Measurements from ENCODE around the gene TMEM163. TPM values are rescaled to one million over a fixed set of nuclear protein-coding genes. Genes with fewer than 3 reads are reported as not detected.

Gene TMEM163
- total and polyA plus RNA-seq, 2 donors (not counting 3 experiments of a cell fraction or from before 2014, with no cell fraction given): 1.0 to 2.8 TPM

DNA sequence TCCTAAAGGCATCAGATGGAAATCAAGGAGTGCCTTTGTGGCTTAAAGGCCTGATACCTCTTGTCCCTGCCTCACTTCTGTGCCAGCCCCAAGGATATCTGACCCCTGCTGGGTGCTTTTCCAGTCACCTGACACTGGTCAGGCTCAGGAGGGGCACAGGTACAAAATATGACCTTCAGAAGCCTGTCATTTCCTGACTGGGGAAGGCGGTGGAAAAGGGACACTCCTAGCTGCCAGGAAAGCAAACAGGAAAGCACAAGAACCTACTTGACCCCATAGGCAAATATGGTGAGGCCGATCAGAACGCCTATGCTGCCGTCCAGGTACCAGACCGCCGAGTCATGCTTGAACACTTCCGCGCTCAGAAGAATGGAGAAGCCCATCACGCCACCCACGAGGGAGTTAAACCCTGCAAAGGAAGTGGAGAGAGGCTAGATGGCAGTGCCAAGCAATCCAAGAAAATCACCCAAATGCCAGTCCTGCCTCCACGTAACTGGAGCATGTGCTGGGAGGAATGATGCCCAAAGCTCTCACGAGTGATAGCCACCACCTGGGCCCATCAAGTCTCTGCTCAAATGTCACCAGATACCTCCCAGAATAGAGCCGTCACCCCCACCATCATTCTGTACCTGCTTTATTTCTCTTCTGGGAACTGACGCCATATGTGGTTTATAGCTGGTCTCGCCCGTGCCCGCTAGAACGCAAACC, 260.9 kb downstream of the TMEM163 start:
- no peaks in the 10 kb centered on the region for H3K79me2 ChIP-seq (ENCODE audit: control insufficient read depth, insufficient read depth, low read length)
- H3K27ac ChIP-seq (ENCODE audit: insufficient read depth, low read depth, low read length): no peak overlapping the region
- no peak overlapping the region for H3K9ac ChIP-seq (replicated peaks; ENCODE audit: extremely low read depth, insufficient read depth, low read length)
- no peaks in the 10 kb centered on the region for H3K27me3 ChIP-seq (ENCODE audit: control insufficient read depth in 2 of 2, insufficient read depth in 2 of 2, low read length in 2 of 2)
- FAIRE-seq (no peak), DNase-seq (ENCODE audit: low read depth, low spot score) (no peak)
- no peaks in the 10 kb centered on the region for H3K9me3 ChIP-seq (replicated peaks; ENCODE audit: control insufficient read depth, insufficient read depth, low read length)
- ChIA-PET POLR2A (no interaction called here), CTCF (interaction anchor here (1.1 to 1.2 kb wide), 2 partner anchors 82 to 573 kb away, joined by 4 read pairs; no protein-coding TSS in a partner anchor)
- dilution Hi-C loops (cut with MboI; ENCODE audit: extremely low pct_ligation_motif_present, low sequenced_read_pairs) (no loop called here), intact Hi-C loops (cut with micrococcal nuclease) (no loop called here)
- H4K20me1 ChIP-seq (replicated peaks; ENCODE audit: control insufficient read depth, extremely low read depth, insufficient read depth, low read length): no peaks in the 10 kb centered on the region
- no TSS peak for BruUV-seq (replicated peaks)
- H3K4me1 ChIP-seq (ENCODE audit: control insufficient read depth, extremely low read depth, insufficient read depth, low read length): peaks cover 5% of the 10 kb centered on the region
- H3K4me3 ChIP-seq (replicated peaks in 1 of 3; ENCODE audit: insufficient read depth in 1 of 3, low read depth in 1 of 3, low read length in 3 of 3): no peak overlapping the region
- H3K9me1 ChIP-seq (replicated peaks; ENCODE audit: control insufficient read depth, extremely low read depth, insufficient read depth, low read length): no peaks in the 10 kb centered on the region
- H3K36me3 ChIP-seq (ENCODE audit: control insufficient read depth in 2 of 2, extremely low read depth in 1 of 2, insufficient read depth in 2 of 2, low read length in 2 of 2): no peaks in the 10 kb centered on the region
- no peak overlapping the region for H2AFZ ChIP-seq (ENCODE audit: low read depth, low read length)
- H3K4me2 ChIP-seq (ENCODE audit: insufficient read depth, low read length): no peak overlapping the region
- TF ChIP-seq JUN (IDR thresholded peaks at IDR 0.05; ENCODE audit: borderline replicate concordance, insufficient read depth, insufficient read length, low read depth): no peak
- no peak for TF ChIP-seq FOS (IDR thresholded peaks at IDR 0.05; ENCODE audit: borderline replicate concordance, insufficient read depth, low read length)
- no peak for TF ChIP-seq POLR2AphosphoS5 (IDR thresholded peaks at IDR 0.05; ENCODE audit: insufficient read depth, low read depth, low read length)
- TF ChIP-seq EZH2 (IDR thresholded peaks at IDR 0.05; ENCODE audit: borderline replicate concordance, low read depth, low read length, severe bottlenecking): no peak

DNA sequence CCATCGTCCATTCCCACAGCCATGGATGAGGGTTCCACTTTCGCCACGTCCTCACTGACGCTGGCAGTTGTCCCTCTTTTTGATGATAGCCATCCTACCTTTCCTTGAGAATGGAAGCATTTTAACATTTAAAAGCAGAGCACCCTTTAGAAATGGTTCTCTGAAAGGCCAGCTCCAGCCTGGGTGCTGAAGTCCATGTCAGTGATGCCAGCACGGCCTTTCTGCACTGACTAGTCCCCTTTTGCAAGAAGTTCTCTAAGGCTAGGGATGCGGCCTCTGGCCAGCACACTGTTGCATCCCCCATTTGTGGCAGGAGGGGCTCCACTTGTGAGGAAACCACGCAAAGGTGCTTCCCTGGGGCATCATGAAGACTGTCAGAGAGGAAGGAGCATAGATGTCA, 261.4 kb downstream of the TMEM163 start:
- intact Hi-C loops (cut with micrococcal nuclease): no loop called here

More for the DNA sequence above, 261.4 kb downstream of the TMEM163 start:
- H3K9me1 ChIP-seq (replicated peaks; ENCODE audit: control insufficient read depth, extremely low read depth, insufficient read depth, low read length): no peaks in the 10 kb centered on the region
- ChIA-PET CTCF (no interaction called here), POLR2A (no interaction called here)
- BruUV-seq (replicated peaks): no TSS peak
- H3K4me3 ChIP-seq (replicated peaks in 1 of 3; ENCODE audit: insufficient read depth in 1 of 3, low read depth in 1 of 3, low read length in 3 of 3): no peak overlapping the region
- H3K27me3 ChIP-seq (ENCODE audit: control insufficient read depth in 2 of 2, insufficient read depth in 2 of 2, low read length in 2 of 2): no peaks in the 10 kb centered on the region
- TF ChIP-seq JUN (IDR thresholded peaks at IDR 0.05; ENCODE audit: borderline replicate concordance, insufficient read depth, insufficient read length, low read depth) (no peak), EZH2 (IDR thresholded peaks at IDR 0.05; ENCODE audit: borderline replicate concordance, low read depth, low read length, severe bottlenecking) (no peak)
- peaks cover 5% of the 10 kb centered on the region for H3K4me1 ChIP-seq (ENCODE audit: control insufficient read depth, extremely low read depth, insufficient read depth, low read length)
- no peak for DNase-seq (ENCODE audit: low read depth, low spot score)
- no peaks in the 10 kb centered on the region for H3K9me3 ChIP-seq (replicated peaks; ENCODE audit: control insufficient read depth, insufficient read depth, low read length)
- no peak overlapping the region for H3K27ac ChIP-seq (ENCODE audit: insufficient read depth, low read depth, low read length)
- no peak overlapping the region for H3K4me2 ChIP-seq (ENCODE audit: insufficient read depth, low read length)
- H3K36me3 ChIP-seq (ENCODE audit: control insufficient read depth in 2 of 2, extremely low read depth in 1 of 2, insufficient read depth in 2 of 2, low read length in 2 of 2): no peaks in the 10 kb centered on the region
- no peaks in the 10 kb centered on the region for H4K20me1 ChIP-seq (replicated peaks; ENCODE audit: control insufficient read depth, extremely low read depth, insufficient read depth, low read length)
- no peak overlapping the region for H2AFZ ChIP-seq (ENCODE audit: low read depth, low read length)
- no peak for FAIRE-seq
- no peaks in the 10 kb centered on the region for H3K79me2 ChIP-seq (ENCODE audit: control insufficient read depth, insufficient read depth, low read length)
- dilution Hi-C loops (cut with MboI; ENCODE audit: extremely low pct_ligation_motif_present, low sequenced_read_pairs): no loop called here
- no peak overlapping the region for H3K9ac ChIP-seq (replicated peaks; ENCODE audit: extremely low read depth, insufficient read depth, low read length)
